Stimulated activated CD8-positive, alpha-beta memory T cell treated with anti-CD3 and anti-CD28 coated beads, Interleukin-2, amount 100 ng/mL, for 1 hour (primary cell): Measurements from ENCODE around the gene MEF2D.

Source experiments
- DNase-seq, 2 donors: peaks; one replicate each; pipeline ENCODE4 v3.0.0-alpha.2; 2020; ENCODE audit warnings: low read depth in 2 of 2

Gene MEF2D

GRCh38 chr1:156470473-156470872 lies 30.1 kb downstream of the MEF2D start:
- no peak for DNase-seq

- no peak for DNase-seq
These were observed 31.8 kb downstream of the MEF2D start for GRCh38 chr1:156468693-156469345.

- no peak for DNase-seq
These were observed 32.7 kb downstream of the MEF2D start for GRCh38 chr1:156467906-156468305.

GRCh38 chr1:156467385-156467784 lies 33.2 kb downstream of the MEF2D start:
- DNase-seq = no peak

- no peak for DNase-seq
These were observed 34.7 kb downstream of the MEF2D start for GRCh38 chr1:156465747-156466365.

- no peak for DNase-seq
These were observed 35.6 kb downstream of the MEF2D start for GRCh38 chr1:156464825-156465452.

GRCh38 chr1:156464335-156464734 lies 36.2 kb downstream of the MEF2D start:
- DNase-seq = no peak

- DNase-seq = no peak
These were observed 36.7 kb downstream of the MEF2D start for GRCh38 chr1:156463874-156464273.

GRCh38 chr1:156462954-156463795 lies 37.4 kb downstream of the MEF2D start:
- DNase-seq = no peak

- DNase-seq = no peak
These were observed 38.6 kb downstream of the MEF2D start for GRCh38 chr1:156461781-156462647.

- no peak for DNase-seq
These were observed 39.5 kb downstream of the MEF2D start for GRCh38 chr1:156461109-156461508.

GRCh38 chr1:156460525-156460924 lies 40.0 kb downstream of the MEF2D start:
- DNase-seq = no peak

GRCh38 chr1:156458181-156458503 lies 42.4 kb downstream of the MEF2D start:
- DNase-seq = no peak

GRCh38 chr1:156456625-156457465 lies 43.7 kb downstream of the MEF2D start:
- DNase-seq = peak; percentile 89 to 93

- no peak for DNase-seq
These were observed 45.2 kb downstream of the MEF2D start for GRCh38 chr1:156455362-156455761.

GRCh38 chr1:156452907-156453306 lies 47.7 kb downstream of the MEF2D start:
- DNase-seq = no peak

GRCh38 chr1:156451505-156452160 lies 48.9 kb downstream of the MEF2D start:
- no peak for DNase-seq

GRCh38 chr1:156448134-156448967 lies 52.2 kb downstream of the MEF2D start:
- no peak for DNase-seq

- peak; percentile 57 to 63 for DNase-seq
These were observed 54.7 kb downstream of the MEF2D start for GRCh38 chr1:156445789-156446263.
